ENCODE data around the gene FIGNL1.

Gene FIGNL1

GRCh38 chr7:50397320-50397970 is 52.7 kb downstream of the FIGNL1 start:
- DNase-seq (ENCODE audit: low spot score), result no peak

GRCh38 chr7:50396856-50397255 is 53.3 kb downstream of the FIGNL1 start:
- no peak for DNase-seq (ENCODE audit: low spot score)

- DNase-seq (ENCODE audit: low spot score), result no peak
Measured at GRCh38 chr7:50394315-50394714, 55.8 kb downstream of the FIGNL1 start.

Data from AG08395 (cell line).